Measurements from ENCODE around the gene C19orf38.
"Not testable (repeated sequence)": the region's sequence is repeated elsewhere in the genome, so short reads cannot be mapped to it uniquely, and the experiment has no call there.

- TF ChIP-seq CTCF (conservative IDR thresholded peaks at IDR 0.05; ENCODE audit: low read depth in 2 of 2); EZH2 (IDR thresholded peaks at IDR 0.05; ENCODE audit: low read depth, unreplicated experiment); REST (IDR thresholded peaks at IDR 0.05; ENCODE audit: unreplicated experiment); POLR2AphosphoS5 (IDR thresholded peaks at IDR 0.05; ENCODE audit: low read depth); EZH2phosphoT487 (IDR thresholded peaks at IDR 0.05; ENCODE audit: unreplicated experiment): not testable (repeated sequence)
Observed at GRCh38 chr19:10837649-10838048, 10.6 kb upstream of the C19orf38 start.
